ENCODE results near the gene NECTIN2. TPM values are rescaled to one million over a fixed set of nuclear protein-coding genes. Genes with fewer than 3 reads are reported as not detected.
A peak's percentile ranks its signal among the peaks of the same experiment; 100 is the strongest.
"Not testable (repeated sequence)": the region's sequence is repeated elsewhere in the genome, so short reads cannot be mapped to it uniquely, and the experiment has no call there.

The NECTIN2 gene
- total and polyA plus RNA-seq, 4 donors = 29.8 to 85.0 (median 70.8) TPM

DNA sequence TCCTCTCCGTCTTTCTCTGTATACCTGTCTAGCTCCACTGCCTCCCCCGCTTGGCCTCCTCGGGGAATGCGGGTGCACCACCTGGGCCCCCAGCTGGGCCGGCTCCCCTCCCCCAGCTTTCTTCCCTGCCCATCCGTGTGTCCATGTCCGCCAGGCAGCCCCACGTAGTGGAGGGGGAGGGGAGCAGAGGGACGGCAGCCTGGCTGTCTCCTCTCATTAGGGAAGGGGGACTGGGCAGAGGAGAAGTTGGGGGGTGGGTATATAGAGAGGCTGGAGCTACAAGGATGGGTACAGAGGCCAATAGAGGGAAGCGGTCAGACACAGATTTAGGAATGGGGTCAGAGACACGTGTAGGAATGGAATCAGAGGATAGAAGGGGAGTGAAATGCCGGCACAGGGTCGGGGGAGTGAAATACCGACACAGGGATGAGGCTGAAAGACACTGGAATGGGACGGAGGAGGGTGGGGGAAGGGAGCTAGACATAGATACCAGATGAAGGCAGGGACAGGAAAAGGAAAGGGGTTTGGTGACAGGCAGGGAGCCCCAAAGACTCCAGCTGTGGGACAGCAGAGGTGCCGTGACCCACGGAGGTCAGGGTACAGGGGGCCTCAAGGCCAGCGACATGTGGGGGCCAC lies 2.8 kb downstream of the NECTIN2 start:
- H3K27ac ChIP-seq (ENCODE audit: low read depth, low read length) = peak overlapping the region; percentile 87
- H3K9me3 ChIP-seq (ENCODE audit: control insufficient read depth, insufficient read depth, low read length) = no peaks in the 10 kb centered on the region
- H3K36me3 ChIP-seq (ENCODE audit: control insufficient read depth, insufficient read depth, low read length) = peaks cover 22% of the 10 kb centered on the region
- peaks cover 59% of the 10 kb centered on the region for H3K4me1 ChIP-seq (ENCODE audit: control insufficient read depth, insufficient read depth, low read length)
- DNase-seq (ENCODE audit: low read depth in 4 of 6, low spot score in 6 of 6) = peak in 1 of 6 donors; percentile 14
- H3K4me3 ChIP-seq (ENCODE audit: low read depth, low read length) = peak overlapping the region; percentile 73
- 12% methylated on average over 17 of the region's 18 CpGs for WGBS (ENCODE audit: insufficient coverage)
- H3K27me3 ChIP-seq (ENCODE audit: control insufficient read depth, insufficient read depth, low read length) = no peaks in the 10 kb centered on the region

DNA sequence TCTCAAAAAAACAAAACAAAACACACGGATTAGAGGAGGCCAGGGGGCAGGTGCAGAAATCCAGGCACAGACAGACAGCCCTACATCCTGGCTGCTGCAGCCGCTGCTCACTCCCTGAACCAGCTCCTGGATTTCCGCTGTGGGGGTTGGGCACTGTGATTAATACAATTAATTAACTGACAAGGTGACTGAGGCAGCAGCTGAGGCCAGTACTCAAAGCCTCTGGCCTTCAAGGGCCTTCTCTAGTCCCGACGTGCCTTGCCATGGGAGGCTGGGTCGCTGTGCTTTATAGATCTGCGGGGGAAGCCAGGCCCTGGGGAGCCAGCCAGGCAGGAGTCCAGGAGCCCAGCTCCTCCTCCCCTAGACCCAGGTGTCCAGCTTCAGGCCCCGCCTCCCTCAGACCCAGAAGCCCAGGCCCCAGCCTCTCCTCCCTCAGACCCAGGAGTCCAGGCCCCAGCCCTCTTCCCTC lies 4.6 kb downstream of the NECTIN2 start:
- Histone ChIP-seq H3K36me3 (ENCODE audit: control insufficient read depth, insufficient read depth, low read length) (peaks cover 22% of the 10 kb centered on the region), H3K27me3 (ENCODE audit: control insufficient read depth, insufficient read depth, low read length) (no peaks in the 10 kb centered on the region), H3K27ac (ENCODE audit: low read depth, low read length) (no peak overlapping the region), H3K4me3 (ENCODE audit: low read depth, low read length) (no peak overlapping the region), H3K9me3 (ENCODE audit: control insufficient read depth, insufficient read depth, low read length) (no peaks in the 10 kb centered on the region), H3K4me1 (ENCODE audit: control insufficient read depth, insufficient read depth, low read length) (peaks cover 50% of the 10 kb centered on the region)
- DNase-seq (ENCODE audit: low read depth in 4 of 6, low spot score in 6 of 6) = peak in 1 of 6 donors; percentile 3
- WGBS (ENCODE audit: insufficient coverage) = 69% methylated on average over 5 of the region's 8 CpGs

DNA sequence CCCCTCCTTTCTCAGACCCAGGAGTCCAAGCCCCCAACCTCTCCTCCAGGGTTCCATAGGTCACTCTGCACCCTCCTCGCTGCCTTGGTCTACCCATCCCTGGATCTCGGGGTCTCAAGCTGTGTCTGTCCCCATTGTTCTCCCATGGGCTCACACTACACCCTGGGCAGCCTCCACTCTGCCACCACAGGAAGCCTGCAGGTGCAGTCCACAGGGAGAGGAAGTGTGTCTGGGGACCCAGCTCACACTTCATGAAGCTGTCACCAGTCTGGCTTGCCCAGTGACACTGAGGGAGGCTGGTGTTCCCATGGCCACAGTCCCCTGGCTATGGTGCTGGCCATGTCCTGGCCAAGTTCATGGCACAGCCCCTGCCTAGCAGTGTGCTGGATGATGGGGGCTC lies 5.3 kb downstream of the NECTIN2 start:
- H3K36me3 ChIP-seq (ENCODE audit: control insufficient read depth, insufficient read depth, low read length) = peaks cover 24% of the 10 kb centered on the region
- no peak overlapping the region for H3K4me3 ChIP-seq (ENCODE audit: low read depth, low read length)
- DNase-seq (ENCODE audit: low read depth in 4 of 6, low spot score in 6 of 6) = no peak
- no peak overlapping the region for H3K27ac ChIP-seq (ENCODE audit: low read depth, low read length)
- no peaks in the 10 kb centered on the region for H3K9me3 ChIP-seq (ENCODE audit: control insufficient read depth, insufficient read depth, low read length)
- H3K4me1 ChIP-seq (ENCODE audit: control insufficient read depth, insufficient read depth, low read length) = peaks cover 49% of the 10 kb centered on the region
- no peaks in the 10 kb centered on the region for H3K27me3 ChIP-seq (ENCODE audit: control insufficient read depth, insufficient read depth, low read length)
- WGBS (ENCODE audit: insufficient coverage) = 76% methylated on average over 2 of the region's 2 CpGs

DNA sequence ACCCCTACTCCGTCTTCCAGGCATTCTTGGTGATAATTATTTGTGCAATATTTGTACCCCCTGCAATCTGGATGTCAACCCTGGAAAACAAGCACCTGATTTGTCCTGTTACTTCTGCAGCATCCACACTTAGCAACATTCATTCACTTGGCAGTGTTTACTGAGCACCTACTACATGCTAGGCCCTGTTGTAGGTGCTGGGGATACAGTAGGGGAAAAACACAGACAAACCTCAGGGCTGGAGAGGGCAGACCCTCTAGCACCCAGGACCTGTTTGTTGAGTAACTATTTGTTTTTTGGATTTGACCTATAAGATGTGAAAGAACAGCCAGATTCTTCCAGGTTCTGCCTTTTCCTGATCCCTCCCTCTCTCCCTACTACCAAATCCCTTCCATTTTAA lies 9.5 kb downstream of the NECTIN2 start:
- no CpG with 5 or more reads among the region's 1 CpG for WGBS (ENCODE audit: insufficient coverage)
- no peak for DNase-seq (ENCODE audit: low read depth in 4 of 6, low spot score in 6 of 6)
- H3K27me3 ChIP-seq (ENCODE audit: control insufficient read depth, insufficient read depth, low read length) = no peaks in the 10 kb centered on the region
- peaks cover 15% of the 10 kb centered on the region for H3K4me1 ChIP-seq (ENCODE audit: control insufficient read depth, insufficient read depth, low read length)
- H3K27ac ChIP-seq (ENCODE audit: low read depth, low read length) = no peak overlapping the region
- H3K36me3 ChIP-seq (ENCODE audit: control insufficient read depth, insufficient read depth, low read length) = peaks cover 26% of the 10 kb centered on the region
- H3K9me3 ChIP-seq (ENCODE audit: control insufficient read depth, insufficient read depth, low read length) = no peaks in the 10 kb centered on the region
- H3K4me3 ChIP-seq (ENCODE audit: low read depth, low read length) = no peak overlapping the region

DNA sequence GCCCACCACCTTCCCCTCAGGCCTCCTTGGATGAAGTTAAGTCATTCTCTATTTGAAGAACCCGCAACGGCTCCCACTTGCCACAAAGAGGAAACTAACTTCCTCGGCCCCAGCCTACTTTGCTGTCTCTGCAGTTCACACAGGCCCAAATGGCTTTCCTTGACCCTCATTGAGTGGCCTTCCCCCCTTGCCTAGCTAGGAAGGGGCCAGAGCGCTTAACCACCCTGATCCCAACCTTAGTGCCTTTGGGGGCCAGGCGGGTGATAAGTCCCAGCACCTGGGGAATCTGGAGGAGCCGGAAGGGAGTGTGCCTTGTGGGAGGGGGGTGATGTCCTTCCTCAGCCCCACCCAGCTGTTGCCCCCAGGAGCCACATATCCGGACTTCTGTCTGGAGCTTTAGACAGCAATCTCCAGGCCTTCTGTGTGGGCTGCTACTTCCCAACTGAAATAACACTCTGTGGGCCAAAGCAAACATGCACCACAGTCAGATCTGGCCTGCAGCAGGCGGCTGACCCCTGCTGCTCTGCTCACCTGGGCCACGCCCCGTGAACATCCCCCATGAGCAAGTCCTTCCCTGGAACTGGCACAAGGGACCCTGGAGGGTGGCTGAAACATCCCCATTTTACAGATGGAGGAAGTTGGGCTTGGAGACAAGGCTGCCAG lies 10.5 kb downstream of the NECTIN2 start:
- no peak overlapping the region for H3K27ac ChIP-seq (ENCODE audit: low read depth, low read length)
- peaks cover 17% of the 10 kb centered on the region for H3K36me3 ChIP-seq (ENCODE audit: control insufficient read depth, insufficient read depth, low read length)
- no peaks in the 10 kb centered on the region for H3K9me3 ChIP-seq (ENCODE audit: control insufficient read depth, insufficient read depth, low read length)
- peaks cover 6% of the 10 kb centered on the region for H3K4me1 ChIP-seq (ENCODE audit: control insufficient read depth, insufficient read depth, low read length)
- no peak overlapping the region for H3K4me3 ChIP-seq (ENCODE audit: low read depth, low read length)
- no peaks in the 10 kb centered on the region for H3K27me3 ChIP-seq (ENCODE audit: control insufficient read depth, insufficient read depth, low read length)
- 76% methylated on average over 7 of the region's 10 CpGs for WGBS (ENCODE audit: insufficient coverage)
- no peak for DNase-seq (ENCODE audit: low read depth in 4 of 6, low spot score in 6 of 6)

DNA sequence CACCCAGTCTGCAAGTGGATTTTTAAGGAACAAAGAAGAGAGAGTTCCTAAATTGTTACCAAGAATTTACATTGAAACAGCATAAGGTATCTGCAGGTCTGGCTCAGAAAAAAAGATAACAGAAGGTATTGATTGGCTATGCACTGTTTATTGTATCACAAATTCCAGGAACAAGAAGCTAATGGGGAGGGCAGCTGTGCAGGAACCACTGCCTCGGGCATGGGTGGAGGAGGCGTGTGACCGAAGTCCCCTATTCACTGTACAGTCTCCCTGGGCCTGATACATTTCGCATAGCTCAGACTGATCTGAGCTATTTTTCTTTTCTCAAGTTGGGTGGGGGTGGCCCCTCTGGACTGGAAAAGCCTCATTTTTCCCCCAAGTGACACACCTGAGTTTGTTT lies 11.7 kb downstream of the NECTIN2 start:
- H3K9me3 ChIP-seq (ENCODE audit: control insufficient read depth, insufficient read depth, low read length) = no peaks in the 10 kb centered on the region
- no peak overlapping the region for H3K27ac ChIP-seq (ENCODE audit: low read depth, low read length)
- peaks cover 14% of the 10 kb centered on the region for H3K36me3 ChIP-seq (ENCODE audit: control insufficient read depth, insufficient read depth, low read length)
- H3K27me3 ChIP-seq (ENCODE audit: control insufficient read depth, insufficient read depth, low read length) = no peaks in the 10 kb centered on the region
- H3K4me1 ChIP-seq (ENCODE audit: control insufficient read depth, insufficient read depth, low read length) = peaks cover 3% of the 10 kb centered on the region
- no peak for DNase-seq (ENCODE audit: low read depth in 4 of 6, low spot score in 6 of 6)
- WGBS (ENCODE audit: insufficient coverage) = no CpG with 5 or more reads among the region's 4 CpGs
- H3K4me3 ChIP-seq (ENCODE audit: low read depth, low read length) = no peak overlapping the region

DNA sequence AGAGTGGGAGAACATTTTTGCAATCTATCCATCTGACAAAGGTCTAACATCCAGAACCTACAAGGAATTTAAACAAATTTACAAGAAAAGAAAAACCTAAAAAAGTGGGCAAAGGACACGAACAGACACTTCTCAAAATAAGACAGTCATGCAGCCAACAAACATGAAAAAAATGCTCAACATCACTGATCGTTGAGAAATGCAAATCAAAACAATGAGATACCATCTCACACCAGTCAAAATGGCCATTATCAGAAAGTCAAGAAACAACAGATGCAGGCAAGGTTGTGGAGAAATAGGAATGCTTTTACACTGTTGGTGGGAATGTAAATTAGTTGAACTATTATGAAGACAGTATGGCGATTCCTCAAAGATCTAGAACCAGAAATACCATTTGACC lies 15.5 kb downstream of the NECTIN2 start:
- H3K36me3 ChIP-seq (ENCODE audit: control insufficient read depth, insufficient read depth, low read length) = peaks cover 22% of the 10 kb centered on the region
- H3K9me3 ChIP-seq (ENCODE audit: control insufficient read depth, insufficient read depth, low read length); H3K27me3 ChIP-seq (ENCODE audit: control insufficient read depth, insufficient read depth, low read length); H3K4me1 ChIP-seq (ENCODE audit: control insufficient read depth, insufficient read depth, low read length); H3K4me3 ChIP-seq (ENCODE audit: low read depth, low read length); DNase-seq (ENCODE audit: low read depth in 4 of 6, low spot score in 6 of 6); H3K27ac ChIP-seq (ENCODE audit: low read depth, low read length): not testable (repeated sequence)
- WGBS (ENCODE audit: insufficient coverage) = no CpG with 5 or more reads among the region's 3 CpGs

DNA sequence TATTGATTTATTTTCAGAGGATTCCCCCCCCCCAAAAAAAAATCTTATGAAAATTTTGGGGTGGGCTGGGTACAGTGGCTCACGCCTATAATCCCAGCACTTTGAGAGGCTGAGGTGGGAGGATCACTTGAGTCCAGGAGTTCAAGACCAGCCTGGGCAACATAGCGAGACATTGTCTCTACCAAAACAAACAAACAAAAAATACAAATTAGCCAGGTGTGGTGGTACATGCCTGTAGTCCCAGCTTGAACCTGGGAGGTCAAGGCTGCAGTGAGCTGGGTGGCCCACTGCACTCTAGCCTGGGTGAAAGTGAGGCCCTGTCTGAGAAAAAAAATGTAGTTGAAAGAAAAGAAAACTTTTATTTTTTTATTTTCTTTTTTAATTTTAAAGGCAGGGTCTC lies 17.9 kb downstream of the NECTIN2 start:
- Histone ChIP-seq H3K4me3 (ENCODE audit: low read depth, low read length) (no peak overlapping the region), H3K27ac (ENCODE audit: low read depth, low read length) (no peak overlapping the region), H3K36me3 (ENCODE audit: control insufficient read depth, insufficient read depth, low read length) (peaks cover 33% of the 10 kb centered on the region), H3K4me1 (ENCODE audit: control insufficient read depth, insufficient read depth, low read length) (no peaks in the 10 kb centered on the region), H3K9me3 (ENCODE audit: control insufficient read depth, insufficient read depth, low read length) (no peaks in the 10 kb centered on the region), H3K27me3 (ENCODE audit: control insufficient read depth, insufficient read depth, low read length) (no peaks in the 10 kb centered on the region)
- no peak for DNase-seq (ENCODE audit: low read depth in 4 of 6, low spot score in 6 of 6)
- WGBS (ENCODE audit: insufficient coverage) = no CpG with 5 or more reads among the region's 2 CpGs

DNA sequence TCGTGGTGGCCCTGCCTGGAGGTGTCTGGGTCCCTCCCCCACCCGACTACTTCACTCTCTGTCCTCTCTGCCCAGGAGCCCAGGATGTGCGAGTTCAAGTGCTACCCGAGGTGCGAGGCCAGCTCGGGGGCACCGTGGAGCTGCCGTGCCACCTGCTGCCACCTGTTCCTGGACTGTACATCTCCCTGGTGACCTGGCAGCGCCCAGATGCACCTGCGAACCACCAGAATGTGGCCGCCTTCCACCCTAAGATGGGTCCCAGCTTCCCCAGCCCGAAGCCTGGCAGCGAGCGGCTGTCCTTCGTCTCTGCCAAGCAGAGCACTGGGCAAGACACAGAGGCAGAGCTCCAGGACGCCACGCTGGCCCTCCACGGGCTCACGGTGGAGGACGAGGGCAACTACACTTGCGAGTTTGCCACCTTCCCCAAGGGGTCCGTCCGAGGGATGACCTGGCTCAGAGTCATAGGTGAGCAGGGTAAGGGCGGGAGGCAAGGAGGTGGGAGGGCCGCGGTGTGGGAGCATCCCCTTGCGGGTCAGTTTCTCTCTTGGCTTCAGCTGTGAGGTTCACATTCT lies 19.2 kb downstream of the NECTIN2 start:
- no peak overlapping the region for H3K27ac ChIP-seq (ENCODE audit: low read depth, low read length)
- H3K27me3 ChIP-seq (ENCODE audit: control insufficient read depth, insufficient read depth, low read length) = no peaks in the 10 kb centered on the region
- no peaks in the 10 kb centered on the region for H3K4me1 ChIP-seq (ENCODE audit: control insufficient read depth, insufficient read depth, low read length)
- WGBS (ENCODE audit: insufficient coverage) = 84% methylated on average over 27 of the region's 27 CpGs
- H3K36me3 ChIP-seq (ENCODE audit: control insufficient read depth, insufficient read depth, low read length) = peaks cover 40% of the 10 kb centered on the region
- DNase-seq (ENCODE audit: low read depth in 4 of 6, low spot score in 6 of 6) = no peak
- H3K9me3 ChIP-seq (ENCODE audit: control insufficient read depth, insufficient read depth, low read length) = no peaks in the 10 kb centered on the region
- no peak overlapping the region for H3K4me3 ChIP-seq (ENCODE audit: low read depth, low read length)

DNA sequence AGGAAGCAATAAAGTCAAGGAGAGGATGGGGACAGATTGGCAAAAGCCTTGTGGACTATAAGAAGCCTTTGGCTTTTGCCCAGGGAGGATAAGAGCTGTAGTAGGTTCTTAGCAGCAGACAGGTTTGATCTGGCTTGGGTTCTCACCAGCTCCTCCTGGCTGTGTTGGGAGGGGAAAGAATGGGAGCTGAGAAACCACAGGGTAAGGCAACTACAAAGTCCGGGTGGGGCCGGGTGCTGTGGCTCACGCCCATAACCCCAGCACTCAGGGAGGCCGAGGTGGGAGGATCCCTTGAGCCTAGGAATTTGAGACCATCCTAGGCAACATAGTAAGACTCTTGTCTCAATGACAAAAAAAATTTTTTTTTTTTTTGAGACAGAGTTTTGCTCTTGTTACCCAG lies 20.6 kb downstream of the NECTIN2 start:
- no peak overlapping the region for H3K4me3 ChIP-seq (ENCODE audit: low read depth, low read length)
- no peak for DNase-seq (ENCODE audit: low read depth in 4 of 6, low spot score in 6 of 6)
- no peaks in the 10 kb centered on the region for H3K9me3 ChIP-seq (ENCODE audit: control insufficient read depth, insufficient read depth, low read length)
- H3K27me3 ChIP-seq (ENCODE audit: control insufficient read depth, insufficient read depth, low read length) = no peaks in the 10 kb centered on the region
- no peak overlapping the region for H3K27ac ChIP-seq (ENCODE audit: low read depth, low read length)
- H3K36me3 ChIP-seq (ENCODE audit: control insufficient read depth, insufficient read depth, low read length) = peaks cover 47% of the 10 kb centered on the region
- 100% methylated on average over 3 of the region's 4 CpGs for WGBS (ENCODE audit: insufficient coverage)
- no peaks in the 10 kb centered on the region for H3K4me1 ChIP-seq (ENCODE audit: control insufficient read depth, insufficient read depth, low read length)
